Fibroblast of skin of left biceps (primary cell): ENCODE data around the gene PTPA.
"Not testable (repeated sequence)": the region's sequence is repeated elsewhere in the genome, so short reads cannot be mapped to it uniquely, and the experiment has no call there.

Experiments
- DNase-seq, 2 experiments: peaks; one replicate each; pipeline ENCODE4 v3.0.0-alpha.2; 2013; ENCODE audit warnings: low read depth in 2 of 2

PTPA gene

DNA sequence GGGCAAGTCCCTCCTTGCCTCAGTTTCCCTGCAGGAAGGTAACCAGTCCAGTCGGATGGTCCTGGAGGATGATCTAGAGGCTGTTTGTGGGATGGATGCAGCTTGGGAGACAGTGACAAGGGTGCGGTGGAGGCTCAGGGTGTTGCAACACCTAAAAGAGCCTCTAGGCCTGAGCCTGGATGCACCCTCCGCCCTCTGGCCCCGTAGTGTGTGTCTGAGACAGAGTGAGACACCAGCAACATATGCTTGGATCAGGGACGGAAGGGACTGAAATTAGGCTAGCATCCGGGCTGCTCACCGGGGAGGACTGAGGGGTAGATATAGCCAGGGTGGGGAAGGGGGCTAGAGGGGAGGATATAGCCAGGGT, 1.7 kb upstream of the PTPA start:
- no peak for DNase-seq

DNA sequence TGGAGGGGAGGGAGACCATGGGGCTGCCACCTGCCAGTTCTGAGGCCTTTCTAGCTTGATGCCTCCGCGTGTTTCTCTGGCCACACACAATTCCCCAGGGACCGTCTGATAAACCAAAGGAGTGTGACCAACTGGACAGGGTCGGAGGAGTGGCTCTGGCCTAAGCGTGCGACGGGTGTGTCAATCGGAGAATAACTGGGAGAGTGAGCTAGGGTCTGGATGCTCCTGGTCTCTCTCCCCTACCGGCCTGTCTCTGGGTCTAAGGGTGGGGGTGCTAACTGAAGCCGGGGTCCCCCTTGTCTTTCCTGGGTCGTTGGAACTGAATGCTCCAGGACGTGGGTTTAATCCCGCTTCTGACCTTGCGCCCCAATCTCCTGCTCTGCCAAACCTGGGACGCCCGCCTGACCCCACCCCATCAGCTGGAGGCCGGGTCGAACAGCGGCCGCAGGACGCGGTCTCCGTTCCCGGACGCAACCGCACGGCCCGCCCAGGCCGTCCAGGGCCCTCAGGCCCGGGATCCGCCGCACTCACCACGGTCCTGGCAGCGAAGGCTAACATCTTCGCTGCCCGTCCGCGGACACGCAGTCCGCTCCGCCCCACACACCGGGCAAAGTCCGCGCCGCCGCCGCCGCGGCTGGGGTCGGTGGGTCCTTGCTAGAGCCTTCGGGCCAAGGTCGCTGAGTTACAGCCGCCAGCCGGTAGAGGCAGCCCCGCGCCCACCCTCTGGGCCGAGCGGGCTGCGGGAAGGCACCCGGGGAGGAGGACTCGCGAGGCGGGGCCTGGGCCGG, 1.1 kb upstream of the PTPA start:
- no peak for DNase-seq

DNA sequence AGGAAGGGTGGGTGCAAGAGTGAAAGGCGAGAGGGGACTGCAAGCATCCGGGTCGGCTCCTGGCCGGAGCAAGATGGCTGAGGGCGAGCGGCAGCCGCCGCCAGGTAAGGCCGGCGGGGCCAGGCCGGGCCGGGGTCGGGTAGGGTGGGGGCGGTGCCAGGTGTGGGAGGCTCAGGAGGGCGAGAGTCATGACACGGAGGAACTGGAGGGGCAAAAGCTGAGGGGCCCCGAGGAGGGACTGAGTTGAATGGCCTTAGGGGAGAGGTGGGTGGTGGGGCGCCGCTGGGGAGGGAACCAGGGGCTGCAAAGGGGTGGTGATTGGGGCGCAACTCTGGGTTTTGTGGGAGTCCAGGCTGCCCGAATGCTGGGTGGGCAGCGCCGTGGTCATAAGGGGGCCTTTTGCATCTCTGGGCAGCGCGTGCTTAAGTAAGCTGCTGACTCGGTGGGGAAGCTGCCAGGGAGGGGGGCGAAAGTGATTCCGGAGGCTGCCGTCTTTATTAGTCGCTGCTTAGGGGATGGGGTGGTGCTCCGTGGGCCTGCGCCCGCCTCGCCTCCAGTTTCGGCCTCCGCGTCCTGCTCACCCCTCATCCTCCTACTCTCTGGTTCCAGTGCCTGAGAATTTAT, 425 bp downstream of the PTPA start:
- no peak for DNase-seq

DNA sequence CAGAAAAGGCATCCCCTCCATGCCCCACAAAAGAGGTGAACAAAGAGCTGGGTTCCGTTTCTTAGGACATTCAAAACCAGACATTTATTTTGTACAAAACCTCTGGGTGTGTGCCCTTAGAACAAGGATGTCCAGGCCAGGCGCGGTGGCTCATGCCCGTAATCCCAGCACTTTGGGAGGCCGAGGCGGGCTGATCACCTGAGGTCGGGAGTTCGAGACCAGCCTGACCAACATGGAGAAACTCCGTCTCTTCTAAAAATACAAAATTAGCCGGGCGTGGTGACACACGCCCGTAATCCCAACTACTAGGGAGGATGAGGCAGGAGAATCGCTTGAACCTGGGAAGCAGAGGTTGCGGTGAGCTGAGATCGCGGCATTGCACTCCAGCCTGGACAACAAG, 1.3 kb downstream of the PTPA start:
- DNase-seq: not testable (repeated sequence)

DNA sequence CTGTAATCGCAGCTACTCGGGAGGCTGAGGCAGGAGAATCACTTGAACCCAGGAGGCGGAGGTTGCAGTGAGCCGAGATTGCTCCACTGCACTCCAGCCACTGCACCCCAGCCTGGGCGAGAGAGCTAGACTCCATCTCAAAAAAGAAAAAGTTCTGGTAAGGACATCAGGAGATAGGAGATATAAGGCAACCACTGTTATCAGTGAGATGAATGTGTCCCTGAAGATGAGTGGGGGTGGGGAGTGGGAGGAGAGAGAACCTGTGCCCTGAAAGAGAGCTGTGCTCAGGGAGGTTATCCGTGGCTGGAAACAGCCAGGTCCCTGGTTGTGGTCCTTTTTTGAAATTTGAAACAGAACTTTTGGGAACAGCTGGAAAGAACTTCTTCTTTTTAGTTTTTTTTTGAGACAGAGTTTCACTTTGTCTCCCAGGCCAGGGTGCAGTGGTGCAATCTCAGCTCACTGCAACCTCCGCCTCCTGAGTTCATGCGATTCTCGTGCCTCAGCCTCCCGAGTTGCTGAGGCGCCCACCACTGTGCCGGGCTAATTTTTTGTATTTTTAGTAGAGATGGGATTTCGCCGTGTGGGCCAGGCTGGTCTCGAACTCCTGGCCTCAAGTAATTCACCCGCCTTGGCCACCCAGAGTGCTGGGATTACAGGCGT, 2.6 kb downstream of the PTPA start:
- DNase-seq: no peak

DNA sequence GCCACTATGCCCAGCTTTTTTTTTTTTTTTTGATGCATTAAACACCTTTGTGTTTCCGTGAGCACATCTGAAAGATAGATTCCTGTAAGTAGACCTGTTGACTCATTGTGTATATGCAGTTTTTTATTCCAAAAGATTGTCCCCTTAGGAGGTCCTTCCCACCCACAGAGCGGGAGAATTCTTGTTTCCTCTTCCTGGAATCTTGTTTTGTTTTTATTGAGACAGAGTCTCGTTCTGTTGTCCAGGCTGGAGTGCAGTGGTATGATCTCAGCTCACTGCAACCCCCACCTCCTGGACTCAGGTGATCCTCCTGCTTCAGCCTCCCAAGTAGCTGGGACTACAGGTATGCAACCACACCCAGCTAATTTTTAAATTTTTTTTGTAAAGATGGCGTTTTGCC, 7.6 kb downstream of the PTPA start:
- no peak for DNase-seq

DNA sequence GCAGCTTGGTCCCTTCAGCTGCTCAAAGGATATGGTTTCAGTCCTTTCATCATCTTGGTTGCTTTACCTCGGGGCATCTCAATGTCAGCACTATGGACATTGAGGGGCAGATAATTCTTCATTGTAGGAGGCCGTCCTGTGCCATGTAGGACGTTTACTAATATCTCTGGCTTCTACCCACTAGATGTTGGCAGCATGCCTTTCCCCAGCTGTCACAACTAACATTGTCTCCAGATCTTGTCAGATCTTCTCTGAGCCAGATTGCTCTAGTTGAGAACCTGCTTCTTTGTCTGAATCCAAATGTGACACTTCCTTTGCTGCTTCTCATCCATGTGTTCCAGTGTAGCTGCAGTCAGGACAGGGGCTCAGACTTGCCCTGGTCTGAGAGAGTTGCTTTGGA, 10.3 kb downstream of the PTPA start:
- DNase-seq: no peak

DNA sequence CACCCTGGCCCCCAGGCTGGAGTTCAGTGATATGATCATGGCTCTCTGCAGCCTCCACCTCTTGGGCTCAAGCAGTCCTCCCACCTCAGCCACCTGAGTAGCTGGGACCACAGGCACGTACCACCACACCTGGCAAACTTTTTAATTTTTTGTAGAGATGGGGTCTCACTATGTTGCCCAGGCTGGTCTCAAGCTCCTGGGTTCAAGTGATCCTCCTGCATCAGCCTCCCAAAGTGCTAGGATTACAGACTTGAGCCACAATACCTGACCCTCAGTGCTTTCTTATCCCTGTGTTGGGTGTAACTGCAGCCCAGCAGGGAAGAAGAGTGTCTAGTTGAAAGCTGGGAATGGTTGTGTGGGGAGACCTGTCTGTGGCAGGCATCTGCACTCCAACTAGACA, 10.9 kb downstream of the PTPA start:
- no peak for DNase-seq

DNA sequence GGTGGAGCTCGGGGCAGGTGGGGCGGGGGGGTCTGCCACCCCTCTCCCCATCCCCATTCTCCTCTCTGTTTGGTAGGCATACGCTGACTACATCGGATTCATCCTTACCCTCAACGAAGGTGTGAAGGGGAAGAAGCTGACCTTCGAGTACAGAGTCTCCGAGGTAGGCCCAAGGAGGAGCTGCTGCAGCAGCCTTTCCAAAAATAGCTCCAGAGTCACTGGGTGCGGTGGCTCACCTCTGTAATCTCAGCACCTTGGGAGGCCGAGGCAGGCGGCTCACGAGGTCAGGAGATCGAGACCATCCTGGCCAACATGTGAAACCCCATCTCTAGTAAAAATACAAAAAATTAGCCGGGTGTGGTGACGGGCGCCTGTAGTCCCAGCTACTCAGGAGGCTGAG, 11.8 kb downstream of the PTPA start:
- not testable (repeated sequence) for DNase-seq

DNA sequence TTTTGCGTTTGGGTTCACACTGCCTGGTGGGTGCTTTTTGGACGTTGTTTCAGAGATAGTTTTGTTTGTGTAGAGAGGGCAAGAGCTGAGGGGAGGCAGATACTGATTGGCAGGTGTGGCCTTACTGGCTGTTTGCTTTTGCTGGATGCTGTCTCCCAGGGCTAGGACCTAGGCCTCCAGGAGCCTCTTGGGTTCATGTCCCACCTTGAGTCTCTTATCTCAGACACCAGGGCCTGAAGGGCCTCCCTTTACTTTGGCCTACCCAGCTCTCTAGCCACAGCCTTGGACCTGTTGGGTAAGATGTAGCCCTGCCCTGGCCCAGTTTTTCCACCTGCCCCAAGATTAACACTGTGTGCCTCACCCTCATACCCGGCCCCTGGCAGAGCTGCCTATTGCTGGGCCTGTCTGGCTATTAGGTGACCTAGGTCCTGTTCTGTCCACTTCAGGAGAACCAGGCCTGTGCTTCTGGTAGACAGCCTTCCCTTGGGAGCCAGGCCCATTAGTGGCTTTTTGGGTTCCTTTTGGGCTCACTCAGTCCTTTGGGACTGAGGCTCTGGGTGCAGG, 13.4 kb downstream of the PTPA start:
- no peak for DNase-seq

DNA sequence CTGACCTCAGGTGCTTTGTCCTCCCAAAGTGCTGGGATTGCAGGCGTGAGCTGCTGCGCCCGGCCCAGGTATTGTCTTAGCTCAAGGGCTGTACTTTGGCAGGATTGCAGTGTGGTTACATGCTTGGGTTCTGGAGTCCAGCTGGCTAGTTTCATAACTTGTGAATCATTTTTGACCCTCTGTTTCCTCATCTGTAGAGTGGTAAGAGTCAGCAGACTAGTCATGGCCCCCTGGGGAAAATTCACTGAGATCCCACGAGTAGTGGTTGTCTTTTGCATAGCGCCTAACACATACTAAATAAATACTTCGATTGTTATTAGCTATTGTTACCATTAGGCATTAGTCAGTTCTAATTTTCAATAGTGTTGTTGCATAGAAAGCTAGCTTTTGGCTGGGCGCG, 14.3 kb downstream of the PTPA start:
- peak in 1 of 2 experiments; percentile 50 for DNase-seq

DNA sequence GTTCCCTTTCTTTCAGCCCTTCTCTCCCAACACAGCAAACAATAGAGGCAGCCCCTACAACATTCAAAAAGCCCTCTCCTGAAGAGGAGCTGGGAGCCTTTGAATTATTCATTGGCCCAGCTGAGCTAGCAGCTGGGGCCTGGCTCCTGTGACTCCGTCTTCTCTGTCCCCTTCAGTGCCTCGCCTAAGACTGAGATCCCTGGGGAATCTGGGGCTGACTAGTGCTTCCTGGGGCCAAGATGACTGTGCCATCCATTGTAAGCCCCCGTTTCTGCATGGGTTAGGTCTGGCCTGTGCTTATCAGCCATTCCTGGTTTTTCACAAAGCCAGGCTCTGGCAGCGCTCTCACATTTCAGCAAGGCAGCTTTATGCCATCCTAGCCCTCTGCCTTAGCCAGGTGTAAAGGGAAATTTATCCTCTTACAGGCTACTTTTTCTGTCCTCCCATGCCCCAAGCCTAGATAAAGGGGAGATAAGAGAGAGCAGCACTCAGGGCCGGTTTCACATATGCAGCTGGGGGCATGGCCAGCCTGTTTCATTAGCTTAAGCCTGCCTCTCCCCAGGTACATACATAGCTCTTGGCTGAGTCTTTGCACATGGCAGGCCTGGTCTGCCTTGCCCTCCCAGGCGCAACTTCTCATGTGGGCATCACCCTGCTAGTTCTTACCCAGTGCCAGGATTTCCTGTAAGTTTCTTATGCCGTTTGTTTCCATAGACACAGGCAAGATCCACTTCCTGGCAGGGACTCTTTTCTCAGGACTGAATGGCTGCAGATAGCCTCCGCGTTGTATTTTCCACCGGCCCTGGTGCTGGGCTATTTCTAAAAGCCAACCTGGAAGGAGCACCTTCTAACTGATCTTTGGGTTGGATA, 15.8 kb downstream of the PTPA start:
- no peak for DNase-seq

DNA sequence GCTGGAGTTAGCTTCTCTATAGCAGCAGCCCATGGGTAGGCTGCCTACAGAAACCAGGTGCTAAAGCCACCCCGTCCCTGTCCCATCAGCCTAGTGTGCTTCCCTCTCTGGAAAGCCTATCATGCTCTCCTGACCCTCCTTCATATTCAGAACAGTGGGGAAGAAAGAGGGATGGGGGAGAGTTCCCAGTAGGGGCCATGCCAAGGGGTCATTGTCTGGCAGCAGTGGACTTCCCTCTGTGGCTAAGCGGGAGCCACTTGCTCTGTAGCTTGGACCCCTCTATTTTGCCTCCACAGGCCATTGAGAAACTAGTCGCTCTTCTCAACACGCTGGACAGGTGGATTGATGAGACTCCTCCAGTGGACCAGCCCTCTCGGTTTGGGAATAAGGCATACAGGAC, 17.5 kb downstream of the PTPA start:
- no peak for DNase-seq

DNA sequence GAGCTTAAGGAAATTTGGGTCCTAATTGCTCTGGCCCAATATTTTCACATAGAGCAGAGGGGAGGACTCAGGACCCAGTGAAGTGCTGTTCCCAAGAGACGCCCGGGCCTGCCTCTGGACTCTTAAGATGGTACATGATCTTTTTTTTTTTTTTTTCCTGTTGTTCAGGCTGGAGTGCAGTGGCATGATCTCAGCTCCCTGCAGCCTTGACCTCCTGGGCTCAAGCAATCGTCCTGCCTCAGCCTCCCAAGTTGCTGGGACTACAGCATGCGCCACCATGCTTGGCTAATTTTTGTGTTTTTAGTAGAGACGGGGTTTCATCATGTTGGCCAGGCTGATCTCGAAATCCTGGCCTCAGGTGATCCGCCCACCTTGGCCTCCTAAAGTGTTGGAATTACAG, 19.1 kb downstream of the PTPA start:
- not testable (repeated sequence) for DNase-seq

DNA sequence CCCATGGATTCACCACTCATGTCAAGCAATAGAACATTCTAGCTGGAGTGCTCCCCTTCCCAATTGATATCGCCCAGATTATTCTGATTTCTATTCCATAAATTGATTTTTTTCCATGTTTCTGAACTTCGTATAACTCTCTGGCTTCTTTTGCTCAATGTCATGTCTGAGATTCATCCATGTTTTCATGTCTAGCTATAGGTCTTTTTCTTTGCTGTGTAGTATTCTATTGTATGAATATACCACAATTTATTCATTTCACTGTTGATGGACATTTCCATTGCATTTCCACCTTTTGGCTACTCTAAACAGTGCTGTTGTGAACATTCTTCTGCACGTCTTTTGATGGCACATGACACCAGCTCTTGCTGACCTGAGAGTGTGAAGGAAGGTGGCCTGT, 19.6 kb downstream of the PTPA start:
- DNase-seq: no peak

DNA sequence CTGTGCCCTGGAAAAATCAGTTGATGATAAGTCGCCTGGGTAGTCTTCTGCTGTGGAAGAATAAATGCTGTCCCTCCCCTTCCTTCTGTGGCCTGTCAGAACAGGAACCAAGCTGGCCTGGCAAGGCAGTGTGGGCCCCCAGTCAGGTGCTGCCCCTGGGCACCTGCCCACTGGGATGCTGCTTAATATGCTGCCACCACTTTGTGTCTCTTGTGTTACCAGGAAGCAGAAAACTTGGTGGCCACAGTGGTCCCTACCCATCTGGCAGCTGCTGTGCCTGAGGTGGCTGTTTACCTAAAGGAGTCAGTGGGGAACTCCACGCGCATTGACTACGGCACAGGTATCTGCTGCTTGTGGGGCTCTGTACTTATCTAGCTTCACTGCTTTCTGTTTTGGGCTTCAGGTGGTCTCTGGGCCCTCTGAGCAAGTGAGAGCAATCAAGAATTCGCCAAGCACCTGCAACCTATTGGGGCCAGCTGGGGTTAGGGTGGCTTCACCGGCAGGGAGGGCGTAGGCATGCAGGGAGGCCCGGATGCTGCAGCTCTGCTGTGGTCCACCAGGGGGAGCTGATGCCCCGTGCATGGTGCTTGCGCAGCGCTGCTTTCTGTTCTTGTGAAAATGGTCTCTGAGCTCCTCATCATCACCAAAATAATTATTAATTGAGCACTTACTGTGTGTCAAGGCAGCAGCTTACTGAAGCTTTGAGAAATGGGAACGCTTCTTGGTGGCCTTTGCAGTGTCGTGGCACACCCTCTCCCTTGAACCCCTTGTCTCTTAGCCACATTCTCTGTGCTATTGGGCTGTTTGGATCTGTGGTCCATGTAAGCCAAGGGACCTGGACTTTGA, 20.3 kb downstream of the PTPA start:
- peak in 1 of 2 experiments; percentile 25 for DNase-seq

DNA sequence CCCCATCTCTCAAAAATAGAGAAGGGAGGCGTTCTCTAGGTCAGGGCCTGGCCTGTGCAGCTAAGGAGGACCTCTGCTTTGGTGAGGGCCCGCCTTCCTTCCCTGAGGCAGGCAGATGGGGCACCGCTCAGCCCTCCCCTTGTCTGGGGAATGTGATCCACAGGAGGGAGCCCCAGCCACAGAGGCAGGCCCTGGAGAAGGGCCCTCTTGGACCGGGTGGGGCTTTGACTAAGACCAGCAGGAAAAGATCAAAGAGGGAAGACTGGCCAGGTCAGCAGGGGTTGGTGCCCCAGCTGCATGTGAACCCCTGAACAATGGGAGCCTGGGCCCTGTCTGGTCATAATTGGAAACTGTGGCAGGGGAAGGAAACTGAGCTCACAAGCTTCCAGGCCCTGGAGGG, 21.9 kb downstream of the PTPA start:
- DNase-seq: no peak

DNA sequence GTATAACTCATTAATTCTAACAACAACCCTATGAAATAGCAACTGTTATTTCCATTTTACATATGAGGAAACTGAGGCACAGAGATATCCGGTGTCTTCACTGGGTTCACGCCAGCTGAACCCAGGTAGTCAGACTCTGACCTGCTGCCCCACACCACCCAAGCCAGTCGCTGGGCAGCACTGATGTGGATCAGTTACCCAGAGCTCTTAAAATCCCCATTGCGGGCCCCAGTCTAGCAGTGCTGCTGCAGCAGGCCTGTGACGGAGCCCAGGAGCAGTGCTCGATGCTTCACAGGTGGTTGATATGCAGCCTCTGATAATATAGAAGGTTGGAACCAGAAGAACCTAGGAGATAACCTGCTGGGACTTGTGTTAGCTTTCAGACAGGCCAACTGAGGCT, 24.3 kb downstream of the PTPA start:
- DNase-seq: no peak

DNA sequence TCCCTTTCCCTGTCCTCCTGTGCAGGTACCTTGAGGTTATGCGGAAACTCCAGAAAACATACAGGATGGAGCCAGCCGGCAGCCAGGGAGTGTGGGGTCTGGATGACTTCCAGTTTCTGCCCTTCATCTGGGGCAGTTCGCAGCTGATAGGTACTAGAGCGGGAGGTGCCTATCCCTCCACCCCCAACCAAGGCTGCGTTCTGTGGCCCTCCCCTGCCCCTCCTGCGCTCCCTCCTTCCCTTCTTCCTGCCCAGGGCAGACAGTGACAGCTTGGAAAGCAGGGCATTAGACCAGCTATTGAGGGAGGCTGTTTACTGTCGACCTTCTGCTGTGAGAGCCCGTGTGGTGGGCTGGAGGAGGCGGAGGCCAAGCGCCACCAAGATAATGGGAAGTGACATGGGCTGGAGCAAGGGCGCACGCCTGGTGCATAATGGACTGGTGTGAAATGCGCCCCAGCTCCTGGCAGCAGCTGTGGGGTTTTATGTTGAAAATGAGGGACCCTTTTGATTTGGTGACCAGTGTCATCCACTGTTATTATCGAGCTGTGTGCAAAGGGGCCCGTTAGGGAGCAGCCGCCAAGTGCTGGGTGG, 25.3 kb downstream of the PTPA start:
- no peak for DNase-seq

DNA sequence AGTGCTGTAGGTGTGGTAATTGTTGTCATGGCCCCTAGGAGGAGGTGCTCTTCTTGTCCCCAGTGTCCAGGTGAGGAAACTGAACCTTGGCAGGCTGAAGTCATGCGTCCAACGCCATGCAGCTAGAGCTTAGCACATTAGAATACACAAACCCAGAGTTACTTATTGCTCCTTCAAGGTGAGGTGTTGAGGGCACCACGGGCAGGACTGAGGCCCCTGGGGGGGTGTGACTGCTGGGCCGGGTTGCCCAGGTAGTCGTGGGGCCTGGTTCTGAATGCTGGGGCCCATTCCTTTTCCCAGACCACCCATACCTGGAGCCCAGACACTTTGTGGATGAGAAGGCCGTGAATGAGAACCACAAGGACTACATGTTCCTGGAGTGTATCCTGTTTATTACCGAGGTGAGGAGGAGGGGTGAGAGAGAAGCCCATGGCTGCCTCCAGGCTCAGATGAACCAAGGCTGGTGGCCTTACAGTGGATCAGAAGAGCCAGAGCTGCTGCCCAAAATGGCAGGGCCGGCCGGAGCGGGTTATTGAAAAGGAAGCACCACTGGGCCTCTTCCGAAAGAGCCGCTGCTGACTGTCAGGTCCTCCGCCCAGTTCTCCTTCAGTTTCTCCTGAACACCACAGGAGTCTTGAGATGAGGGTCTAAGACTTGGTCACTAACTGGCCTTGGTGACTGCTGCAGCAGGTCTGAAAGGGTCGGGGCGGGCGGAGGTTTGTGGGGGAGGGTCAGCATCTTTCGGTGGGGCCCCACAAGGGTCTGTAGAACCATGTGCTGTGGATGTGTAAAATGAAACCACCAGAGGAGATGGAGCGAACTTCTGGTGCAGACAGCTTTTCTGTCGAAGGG, 26.3 kb downstream of the PTPA start:
- DNase-seq: no peak
